HG02852 (cell line): ENCODE results near the gene PLXNA4.

Source experiments
- ATAC-seq: cut with Tn5 transposase; IDR thresholded peaks from one replicate; pipeline ENCODE4 v1.9.1; 2021; ENCODE audit warnings: mild to moderate bottlenecking, moderate library complexity; ENCODE audit not compliant: unreplicated experiment

Gene PLXNA4

DNA sequence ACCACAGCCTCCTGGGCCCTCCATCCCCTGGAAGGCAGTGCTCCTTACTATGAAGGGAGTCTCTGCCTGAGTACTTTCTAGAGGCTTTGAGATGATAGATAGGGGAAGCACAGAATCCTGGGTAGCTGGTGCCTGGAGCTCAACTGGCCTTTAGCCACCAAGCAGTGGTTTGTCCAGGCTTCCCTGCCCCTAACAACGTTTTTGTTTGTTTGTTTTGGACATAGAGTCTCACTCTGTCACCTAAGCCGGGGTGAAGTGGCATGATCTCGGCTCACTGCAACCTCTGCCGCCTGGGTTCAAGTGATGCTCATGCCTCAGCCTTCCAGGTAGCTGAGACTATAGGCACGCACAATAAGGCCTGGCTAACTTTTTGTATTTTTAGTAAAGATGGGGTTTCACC, 289.4 kb downstream of the PLXNA4 start:
- no peak for ATAC-seq

DNA sequence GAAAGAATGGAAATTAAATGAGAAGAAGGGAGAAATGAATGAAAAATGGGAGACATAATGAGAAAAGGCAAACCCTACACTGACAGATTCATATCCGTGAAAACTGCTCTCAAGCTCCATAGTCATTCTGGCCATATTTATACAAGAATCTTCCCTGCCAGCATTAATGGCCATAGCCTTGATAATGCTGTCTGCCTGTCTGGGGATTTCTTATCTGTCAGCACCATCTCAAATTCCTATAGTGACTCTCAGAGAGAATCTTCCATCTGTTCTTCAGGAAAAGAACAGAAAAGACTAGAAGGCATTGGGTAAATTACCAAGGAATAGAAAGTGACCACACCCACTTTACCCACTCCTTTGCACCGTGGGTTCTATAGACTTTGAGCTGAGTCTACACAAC, 295.9 kb downstream of the PLXNA4 start:
- ATAC-seq = no peak

DNA sequence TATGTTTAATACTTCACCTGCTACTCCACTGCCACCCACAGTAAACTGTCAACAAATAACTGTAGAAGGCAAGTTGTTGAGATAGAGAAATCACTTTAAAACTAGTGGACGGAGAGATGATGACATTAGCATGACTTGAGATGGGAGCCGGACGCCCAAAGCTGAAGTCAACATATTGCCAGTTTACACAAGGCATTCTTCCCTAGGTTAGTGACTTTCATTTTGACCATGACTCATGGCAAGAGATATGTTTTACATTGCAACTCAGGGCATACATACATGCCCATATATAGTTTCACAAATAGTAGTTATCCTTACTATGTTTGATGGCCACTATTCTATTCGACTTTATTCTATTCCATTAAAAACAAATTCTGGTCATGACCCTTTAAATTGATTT, 296.6 kb downstream of the PLXNA4 start:
- ATAC-seq = no peak

DNA sequence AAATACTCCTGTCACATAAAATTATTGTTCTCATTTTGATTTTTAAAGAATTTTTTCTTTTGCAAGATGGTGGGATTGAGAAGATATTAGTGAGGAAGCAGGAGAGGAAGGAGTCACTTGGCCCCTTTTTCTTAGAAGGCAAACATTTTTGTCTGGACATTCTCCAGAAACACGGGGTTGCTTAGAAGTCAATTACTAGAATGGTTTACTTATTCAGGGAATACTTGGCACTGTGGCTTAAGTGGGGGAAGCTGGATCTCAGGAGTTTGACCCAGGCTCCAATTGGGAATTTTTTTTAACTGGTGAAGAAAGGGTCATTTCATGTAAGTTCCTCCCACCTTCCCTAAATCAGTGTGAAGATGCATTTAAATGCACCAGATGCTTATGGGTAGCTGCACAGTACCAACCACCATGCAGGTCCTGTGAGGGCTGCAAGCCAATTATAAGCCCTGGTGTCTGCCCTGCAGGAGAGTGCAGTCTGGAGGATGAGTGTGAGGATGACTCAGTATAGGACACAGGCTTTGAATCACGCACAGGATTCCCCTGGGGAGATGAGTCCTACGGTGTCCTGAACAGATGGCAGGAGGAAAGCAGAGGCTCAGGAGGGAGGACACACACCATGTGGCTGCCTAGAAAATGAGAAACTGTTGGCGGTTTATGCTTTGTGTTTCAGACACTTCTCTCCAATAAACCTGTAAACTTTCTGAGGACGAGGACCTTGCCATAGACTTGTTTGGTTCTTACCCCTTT, 299.1 kb downstream of the PLXNA4 start:
- no peak for ATAC-seq

DNA sequence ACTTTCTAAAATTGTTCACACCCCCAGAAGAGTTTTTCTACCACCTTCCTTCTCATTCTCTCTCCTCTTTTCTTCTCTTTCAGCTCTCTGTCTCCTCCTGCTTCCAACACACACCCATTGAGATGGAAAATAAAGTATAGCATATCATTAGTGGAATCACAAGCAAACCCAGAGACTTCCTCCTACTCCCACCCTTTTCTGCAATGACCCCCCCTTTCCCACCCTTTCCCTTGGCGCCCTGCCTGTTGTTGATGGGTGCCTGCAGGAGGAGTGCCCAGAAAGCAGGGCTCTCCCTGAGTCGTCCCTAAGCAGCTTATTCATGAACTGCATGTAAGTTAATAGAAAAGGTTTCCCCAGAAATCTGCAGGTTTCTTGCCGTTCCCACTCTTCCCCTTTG, 300.0 kb downstream of the PLXNA4 start:
- no peak for ATAC-seq

DNA sequence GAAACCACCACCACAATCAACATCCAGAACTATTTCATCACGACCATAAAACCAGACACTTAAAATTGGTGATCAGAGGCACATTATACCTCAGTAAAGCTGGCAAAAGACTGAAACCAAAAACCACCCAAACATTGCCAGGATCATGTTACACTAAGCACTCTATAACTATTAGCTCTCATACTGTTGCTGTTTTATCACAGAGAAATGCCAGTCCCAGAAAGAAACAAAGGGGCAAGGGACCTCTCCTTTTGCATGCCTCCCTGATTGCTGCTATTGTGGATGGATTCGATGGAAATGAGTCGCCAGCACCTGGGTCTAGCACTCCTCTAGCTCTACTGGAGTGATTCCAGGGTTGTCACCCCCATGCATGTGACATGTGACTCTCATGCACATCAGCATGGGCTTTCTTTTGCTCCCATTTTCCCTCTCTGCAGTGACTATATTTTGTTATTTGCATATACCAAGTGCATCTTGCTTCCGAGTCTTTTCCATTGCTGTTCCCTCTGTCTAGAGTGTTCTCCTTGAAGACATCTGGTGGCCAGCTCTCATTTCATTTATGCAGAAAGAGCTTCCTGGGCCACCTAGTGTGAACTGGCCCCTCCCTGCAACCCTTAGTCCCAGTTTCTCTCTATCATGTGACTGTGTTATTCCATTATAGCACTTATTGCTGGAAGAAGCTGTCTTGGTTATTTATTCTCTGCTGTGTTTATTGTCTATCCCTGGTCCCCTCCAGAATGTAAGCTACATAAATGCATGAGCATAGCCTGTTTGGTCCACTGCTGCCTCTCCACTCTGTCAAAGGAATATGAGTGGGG, 300.6 kb downstream of the PLXNA4 start:
- ATAC-seq = no peak

DNA sequence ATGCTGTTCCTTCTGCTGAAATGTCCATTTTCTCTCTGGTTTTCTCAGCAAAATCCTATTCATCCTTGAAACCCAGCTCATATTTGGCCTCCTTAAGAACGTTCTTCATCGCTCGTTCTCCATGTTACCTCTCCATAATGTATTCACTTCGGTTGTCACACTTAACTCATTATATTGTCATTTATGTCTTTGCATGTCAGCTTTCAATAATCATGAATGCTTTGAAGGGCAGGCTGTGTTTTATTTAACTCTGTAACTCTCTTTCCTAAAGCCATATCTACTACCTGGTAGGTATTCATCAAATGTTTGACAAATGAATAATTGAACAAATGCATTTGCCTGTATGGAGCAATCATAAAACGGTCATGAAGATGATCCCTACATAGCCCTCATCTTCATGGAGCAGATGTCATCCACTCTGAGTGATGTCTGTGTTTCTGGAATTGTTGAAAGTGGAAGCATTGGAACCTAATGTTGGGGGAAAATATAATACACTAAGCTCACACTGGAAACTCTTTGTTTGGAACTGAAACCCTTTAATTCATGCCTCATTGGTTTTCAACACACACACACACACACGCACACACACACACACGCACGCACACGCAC, 303.4 kb downstream of the PLXNA4 start:
- ATAC-seq = no peak

DNA sequence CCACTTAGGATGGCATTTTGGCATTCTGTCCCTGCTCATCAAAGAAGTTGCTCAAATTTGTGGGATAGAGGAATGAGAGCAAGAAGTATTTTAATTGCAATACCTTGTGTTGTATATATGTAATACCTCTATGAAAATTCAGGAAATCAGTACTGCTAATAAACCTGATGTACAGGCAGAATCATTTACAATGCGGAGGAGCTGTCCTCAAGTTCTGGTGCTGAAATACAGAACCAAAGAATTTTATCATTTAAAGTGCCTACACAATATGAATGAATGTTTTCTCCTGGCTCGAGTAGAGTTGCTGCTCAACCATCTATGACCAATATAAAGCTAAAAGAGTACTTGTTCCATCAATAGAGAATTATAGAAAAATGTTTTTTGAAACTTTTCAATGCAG, 305.8 kb downstream of the PLXNA4 start:
- no peak for ATAC-seq

DNA sequence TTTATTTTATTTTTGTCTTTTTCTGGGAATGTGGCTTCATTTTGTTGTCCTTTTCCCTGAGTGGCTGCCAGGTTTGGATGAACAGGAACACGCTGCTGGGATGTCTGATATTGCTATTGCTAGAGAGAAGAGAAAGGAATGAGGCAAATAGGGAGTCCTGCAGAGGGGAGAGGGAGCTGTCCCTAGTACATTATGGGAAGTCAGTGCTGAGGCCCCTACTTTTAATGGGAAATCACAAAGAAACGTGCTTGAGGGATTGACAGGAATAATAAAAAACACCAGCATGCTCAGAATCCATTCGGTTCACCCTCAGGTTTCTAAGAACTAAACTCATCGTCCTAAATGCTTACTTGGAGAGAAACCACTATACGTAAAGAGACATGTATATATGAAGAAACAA, 306.6 kb downstream of the PLXNA4 start:
- ATAC-seq = no peak

DNA sequence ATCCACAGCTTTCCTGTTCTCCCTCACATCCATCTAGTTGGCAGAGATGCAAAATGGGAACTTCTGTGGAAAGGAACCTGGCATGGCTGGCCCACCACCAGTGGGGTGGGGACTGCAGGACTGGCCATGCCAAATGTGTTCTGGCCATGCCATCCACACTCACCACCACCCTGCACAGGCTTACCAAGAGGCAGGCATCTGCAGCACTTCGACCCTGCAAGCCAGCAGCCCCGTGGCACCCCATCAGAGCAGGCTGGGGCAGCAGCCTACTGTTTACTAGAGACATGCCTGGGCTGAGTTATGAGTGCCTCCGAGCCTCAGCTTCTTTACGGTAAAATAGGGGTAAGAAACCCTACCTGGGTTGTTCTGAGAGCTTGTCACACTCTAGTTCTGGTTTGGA, 313.1 kb downstream of the PLXNA4 start:
- ATAC-seq = no peak

DNA sequence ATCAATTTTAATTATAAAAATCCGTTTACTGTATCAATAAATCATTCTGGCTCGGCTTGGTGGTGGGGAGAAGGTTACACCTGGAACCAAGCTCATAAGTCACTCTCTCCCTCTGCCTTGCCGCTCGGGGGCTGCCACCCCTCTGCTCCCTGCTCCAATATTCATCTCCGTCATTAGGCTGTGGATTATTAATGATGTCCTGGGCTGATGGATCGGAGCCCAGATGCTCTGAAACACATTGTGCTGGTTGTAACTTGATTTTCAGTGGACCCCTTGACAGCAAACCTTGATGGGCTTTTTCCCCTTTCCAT, 314.2 kb downstream of the PLXNA4 start:
- ATAC-seq = no peak

DNA sequence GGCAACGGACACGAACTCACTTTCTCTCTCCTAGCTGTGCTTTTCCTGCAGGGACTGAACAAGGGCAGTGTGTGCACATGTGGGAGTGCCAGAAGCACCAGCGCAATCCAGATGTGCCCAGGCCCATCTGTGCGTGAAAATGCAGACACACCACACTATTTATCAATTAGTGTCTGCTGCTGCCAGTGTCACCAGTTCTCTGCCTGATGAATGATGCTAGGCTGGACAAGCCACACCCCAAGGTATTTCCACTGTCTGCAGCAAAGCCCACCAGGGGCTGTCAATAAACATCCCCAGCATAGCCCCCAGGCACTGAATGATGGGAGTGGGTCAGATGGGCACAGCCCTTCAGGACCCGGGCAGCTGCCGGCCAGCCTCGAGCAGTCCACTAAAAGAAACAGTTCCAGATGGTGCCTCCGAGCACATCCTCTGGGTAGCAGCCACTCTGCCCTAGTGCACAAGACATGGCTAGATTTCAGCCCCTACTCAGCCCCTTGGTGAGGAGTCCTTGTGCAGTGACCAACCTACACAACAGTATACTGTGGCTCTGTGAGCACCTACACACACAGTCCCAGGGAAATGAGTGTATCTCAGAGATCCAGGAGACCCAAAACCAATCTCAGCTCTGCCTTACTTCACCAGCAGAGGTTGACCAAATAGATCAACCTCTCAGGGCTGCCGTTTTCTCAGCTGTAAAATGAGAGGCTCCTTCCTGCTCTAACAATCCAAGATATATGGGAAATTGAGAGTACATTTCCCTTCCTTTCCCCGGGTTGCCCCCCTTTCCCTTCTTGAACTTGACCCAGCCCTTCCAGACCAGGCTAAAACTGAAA, 314.7 kb downstream of the PLXNA4 start:
- no peak for ATAC-seq

DNA sequence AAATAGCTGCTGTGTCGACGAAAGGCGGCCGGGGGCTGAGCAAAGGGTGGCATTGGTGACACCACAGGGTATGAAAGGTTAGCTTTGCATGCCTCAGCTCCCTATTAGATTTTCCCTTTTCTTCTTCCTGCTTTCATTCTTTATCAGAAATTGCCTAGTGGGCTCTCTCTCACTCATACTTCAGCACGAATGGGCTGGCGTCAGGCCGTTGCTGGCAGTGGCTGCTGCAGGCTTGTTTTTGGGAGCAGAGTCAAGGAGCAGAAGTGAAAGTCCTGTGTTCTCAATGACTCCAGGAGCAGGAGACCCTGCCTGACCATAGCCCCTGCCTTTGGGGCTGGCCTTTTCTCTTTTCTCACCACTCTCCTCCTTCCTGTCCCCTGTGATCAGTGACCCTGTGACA, 318.0 kb downstream of the PLXNA4 start:
- ATAC-seq = no peak

DNA sequence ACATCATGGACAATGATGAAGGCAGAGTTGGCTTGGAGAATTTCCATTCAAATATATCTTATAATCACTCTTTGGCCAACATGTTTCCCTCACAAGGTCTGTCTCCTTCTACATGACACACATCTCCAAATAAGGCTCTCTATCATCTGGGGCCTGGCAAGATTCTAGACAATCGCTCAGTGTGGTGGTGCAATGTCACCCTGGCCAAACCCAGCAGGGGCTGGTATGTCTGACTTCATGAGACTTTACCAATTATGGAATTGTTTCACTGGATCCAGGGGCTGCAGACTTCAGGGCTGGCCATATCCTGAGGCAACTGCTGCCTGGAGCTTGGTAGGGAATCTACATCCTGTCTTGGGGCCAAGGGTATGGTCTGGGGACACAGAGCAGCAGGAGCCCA, 319.0 kb downstream of the PLXNA4 start:
- no peak for ATAC-seq

DNA sequence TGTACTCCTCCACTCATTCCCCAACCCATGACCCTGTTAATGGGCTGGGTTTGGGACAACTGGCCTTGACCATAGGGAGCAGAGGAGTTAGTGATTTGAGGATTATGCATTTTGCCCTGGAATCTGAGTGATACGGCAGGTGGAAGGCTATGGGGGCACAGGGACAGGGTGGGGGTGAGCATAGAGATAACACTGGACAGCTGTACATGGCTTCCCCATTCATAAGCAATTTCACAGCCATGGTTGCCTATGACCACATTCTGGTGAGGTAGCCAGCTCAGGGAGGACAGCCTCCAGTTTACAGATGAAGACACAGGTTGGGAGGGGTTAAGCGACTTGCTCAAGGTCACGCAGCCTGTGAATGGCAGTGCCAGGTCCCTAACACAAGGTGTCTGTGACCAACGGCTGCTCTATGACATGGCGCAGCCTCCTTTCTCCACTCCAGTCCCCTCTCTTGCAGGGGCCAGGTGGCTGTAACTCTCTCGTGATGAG, 319.5 kb downstream of the PLXNA4 start:
- no peak for ATAC-seq

DNA sequence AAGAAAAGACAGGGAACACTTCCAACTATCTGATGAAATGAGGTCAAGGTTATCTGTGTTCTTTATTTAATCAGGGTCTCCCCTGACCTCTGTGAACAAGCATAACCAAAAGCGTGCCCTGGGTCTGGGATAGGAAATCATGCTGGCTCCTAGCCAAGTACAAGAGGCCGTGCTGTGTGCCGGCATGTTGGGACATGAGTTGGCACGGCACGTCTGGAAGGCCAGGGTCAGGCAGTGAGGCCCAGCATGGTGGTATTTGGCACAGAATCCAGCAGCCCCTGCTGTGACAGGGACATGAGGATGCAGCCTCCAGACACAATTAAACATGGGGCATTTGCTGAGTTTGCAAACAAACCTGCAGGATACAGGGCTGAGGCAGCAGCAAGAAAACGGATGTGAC, 320.4 kb downstream of the PLXNA4 start:
- no peak for ATAC-seq

DNA sequence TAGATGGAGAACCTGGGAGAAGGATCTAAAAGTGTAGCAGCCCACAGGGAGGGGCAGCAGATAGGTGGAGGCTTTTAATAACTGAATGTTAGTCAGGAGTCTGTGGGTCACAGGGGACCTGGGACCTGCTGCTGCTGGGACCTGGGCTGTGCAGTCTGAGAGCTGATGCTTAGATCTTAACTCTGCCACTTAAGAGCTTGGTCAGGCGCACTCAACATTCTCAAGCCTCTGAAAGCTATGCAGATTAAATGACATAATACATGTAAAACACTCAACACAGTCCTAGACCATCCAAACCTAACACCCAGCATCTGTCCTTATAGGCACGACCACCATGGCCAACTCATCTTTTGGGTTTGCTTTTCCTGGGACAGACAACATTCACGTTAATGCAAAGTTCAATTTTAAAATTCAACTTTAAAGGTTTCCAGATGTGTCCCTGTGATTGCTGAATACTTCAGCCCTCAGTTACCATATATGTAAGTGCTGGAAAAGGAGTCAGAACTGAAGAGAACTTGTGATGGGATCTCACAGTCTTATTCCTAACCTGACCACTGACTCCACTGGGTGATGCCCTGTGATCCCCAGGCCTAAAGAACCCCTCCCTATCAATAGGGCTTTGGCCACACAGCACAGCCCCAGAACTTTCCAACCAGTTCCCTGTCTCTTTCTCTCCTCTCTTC, 321.0 kb downstream of the PLXNA4 start:
- no peak for ATAC-seq

DNA sequence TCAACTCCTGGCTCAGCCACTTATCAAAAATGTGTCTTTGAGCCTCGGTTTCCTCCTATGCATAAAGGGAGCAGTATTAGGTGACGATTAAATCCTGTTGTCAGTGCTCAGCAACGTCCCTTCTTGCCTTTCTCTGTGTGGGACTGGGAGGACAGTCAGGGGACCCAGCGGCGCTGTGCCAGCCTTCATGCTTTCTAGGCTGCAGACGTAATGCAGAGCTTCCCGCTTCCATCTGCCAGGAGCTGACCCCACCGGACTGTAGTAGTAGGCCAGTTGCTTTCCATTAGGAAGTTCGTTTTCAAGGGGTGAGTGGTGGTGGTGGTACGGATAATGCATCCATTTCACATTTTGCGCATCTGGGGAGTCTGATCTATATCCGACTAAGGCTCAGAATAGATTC, 321.8 kb downstream of the PLXNA4 start:
- no peak for ATAC-seq

DNA sequence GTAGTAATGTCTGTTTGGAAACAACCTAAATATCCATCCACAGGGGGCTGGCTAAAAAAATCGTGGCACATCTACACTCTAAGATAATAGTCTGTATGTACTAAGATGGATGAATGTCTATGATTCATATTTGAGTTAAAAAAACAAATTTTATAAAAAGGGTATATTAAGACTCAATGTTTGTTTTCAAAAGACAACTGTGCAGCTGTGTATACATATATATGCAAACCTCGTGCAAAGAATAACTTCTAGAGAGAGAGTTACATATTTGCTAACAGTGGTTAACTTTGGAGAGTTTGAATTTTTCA, 323.5 kb downstream of the PLXNA4 start:
- no peak for ATAC-seq

DNA sequence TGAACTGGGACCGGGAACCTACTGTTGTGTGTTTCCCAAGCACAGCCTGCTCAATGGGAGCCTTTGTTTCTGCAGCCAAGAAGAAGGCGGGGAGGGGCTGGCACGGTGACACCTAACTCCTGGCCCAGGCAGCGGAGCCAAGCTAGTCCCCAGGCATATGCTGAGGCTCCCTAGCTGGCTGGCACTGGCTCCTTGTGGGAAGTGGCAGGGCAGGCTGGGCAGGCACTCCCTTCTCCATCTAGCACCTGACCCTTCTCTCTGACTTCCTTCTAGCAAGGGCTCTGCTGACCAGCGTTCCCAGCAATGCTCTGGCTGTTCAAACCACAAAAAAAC, 325.0 kb downstream of the PLXNA4 start:
- no peak for ATAC-seq
